Body of pancreas (tissue), 4 donors: ENCODE results near the gene PPM1N.

Experiments used
- CTCF ChIP-seq, 7 experiments: fragments of 450-650 bp in 4 of 7; fragments of 200-600 bp in 3 of 7; sonication (generic) in 3 of 7; IDR thresholded peaks; one replicate each; pipeline ENCODE4 v1.5.1; 2016 to 2019; ENCODE audit warnings: antibody characterized with exemption in 7 of 7
- POLR2A ChIP-seq, 3 donors: fragments of 450-650 bp; IDR thresholded peaks; one replicate each; pipeline ENCODE4 v1.6.1; 2016; ENCODE audit warnings: antibody characterized with exemption in 3 of 3, mild to moderate bottlenecking in 2 of 3

DNA sequence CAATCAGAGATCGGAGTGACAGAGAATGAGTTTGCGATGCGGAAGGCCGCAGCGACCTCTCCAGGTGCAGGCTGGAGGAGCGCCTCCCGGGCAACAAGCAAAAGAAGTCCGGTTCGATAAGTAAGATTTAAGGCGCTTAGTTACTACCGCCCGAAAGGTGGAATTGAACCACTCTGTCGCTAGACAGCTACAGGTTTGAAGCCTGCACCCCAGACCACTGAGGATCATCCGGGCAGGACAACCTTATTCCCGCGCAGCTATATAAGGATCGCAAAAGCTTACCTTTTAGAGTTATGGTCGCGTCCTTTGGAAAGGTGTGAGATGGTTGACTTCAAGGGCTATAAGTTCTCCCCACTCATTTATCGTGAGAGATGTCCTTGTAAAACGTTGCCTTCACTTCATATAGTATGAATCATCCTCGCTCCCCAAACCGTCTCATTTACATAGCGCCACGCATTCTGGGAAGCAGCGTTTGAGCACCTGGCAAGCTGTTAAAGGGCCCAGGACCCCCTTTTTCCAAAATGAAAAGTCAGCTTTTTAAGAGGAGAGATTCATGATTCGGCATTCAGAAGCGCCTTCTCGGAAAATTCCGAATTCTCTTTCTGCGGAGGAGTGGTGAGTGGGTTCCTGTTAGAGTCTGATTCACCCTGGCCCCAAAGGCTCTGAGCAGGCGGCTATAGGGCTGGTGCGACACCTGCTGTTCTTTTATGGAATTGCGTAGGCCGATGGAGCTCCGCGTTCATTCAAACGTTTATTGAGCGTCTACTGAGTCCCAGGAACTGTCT, 19.6 kb upstream of the PPM1N start:
- TF ChIP-seq CTCF (IDR thresholded peaks at IDR 0.05) (peak; percentile 94 to 98 (median 97)), POLR2A (IDR thresholded peaks at IDR 0.05) (peak in 2 of 3 donors; percentile 67 to 70)
